Natural killer cell (primary cell): ENCODE data around the gene UTS2B. TPM values are rescaled to one million over a fixed set of nuclear protein-coding genes. Genes with fewer than 3 reads are reported as not detected.

Experiments used
- ATAC-seq, 3 donors: fragments of 150-1000 bp in 2 of 3; fragments of 200-7000 bp in 1 of 3; cut with Tn5 transposase; 1 replicate in 1 of 3; 2 replicates in 2 of 3; pipeline ENCODE4 v1.10.0; 2021; ENCODE audit warnings: mild to moderate bottlenecking in 2 of 3, moderate library complexity in 2 of 3
- DNase-seq, 2 donors: peaks; one replicate each; pipeline versions ENCODE4 v3.0.0 to v3.0.0-alpha.2; 2013 to 2021; ENCODE audit warnings: mixed read lengths in 1 of 2
- H3K27ac ChIP-seq: one replicate; pipeline ENCODE4 v1.5.1; 2013; ENCODE audit warnings: mild to moderate bottlenecking, low read length
- H3K27me3 ChIP-seq: one replicate; pipeline ENCODE4 v1.6.1; 2013; ENCODE audit warnings: low read length; ENCODE audit not compliant: control insufficient read depth, insufficient read depth
- H3K36me3 ChIP-seq: one replicate; pipeline ENCODE4 v1.6.1; 2013; ENCODE audit warnings: low read length; ENCODE audit not compliant: control insufficient read depth, insufficient read depth
- H3K4me1 ChIP-seq: one replicate; pipeline ENCODE4 v1.6.1; 2013; ENCODE audit warnings: low read length; ENCODE audit not compliant: control insufficient read depth, insufficient read depth
- H3K4me3 ChIP-seq: one replicate; pipeline ENCODE4 v1.5.1; 2013; ENCODE audit warnings: low read length
- H3K9me3 ChIP-seq: one replicate; pipeline ENCODE4 v1.6.1; 2013; ENCODE audit warnings: low read length; ENCODE audit not compliant: control insufficient read depth, insufficient read depth
- H3K27ac Mint-ChIP-seq, 2 donors: one replicate each; pipeline ENCODE4 v1.8.0; 2022; ENCODE audit warnings: mild to moderate bottlenecking in 2 of 2, mixed read lengths in 2 of 2, moderate library complexity in 1 of 2
- H3K27me3 Mint-ChIP-seq, 2 donors: one replicate each; pipeline ENCODE4 v1.8.0; 2022; ENCODE audit warnings: low read depth in 2 of 2, mixed read lengths in 2 of 2
- H3K36me3 Mint-ChIP-seq: one replicate; pipeline ENCODE4 v1.8.0; 2022; ENCODE audit warnings: mixed read lengths
- H3K4me1 Mint-ChIP-seq, 2 donors: one replicate each; pipeline ENCODE4 v1.8.0; 2022; ENCODE audit warnings: mixed read lengths in 2 of 2
- H3K4me3 Mint-ChIP-seq: one replicate; pipeline ENCODE4 v1.8.0; 2022; ENCODE audit warnings: mild to moderate bottlenecking, moderate library complexity, mixed read lengths
- H3K9me3 Mint-ChIP-seq, 2 donors: one replicate each; pipeline ENCODE4 v1.8.0; 2022; ENCODE audit warnings: mixed read lengths in 2 of 2
- WGBS: methylation state at CpG from one replicate; pipeline ENCODE4 v1.1.7; 2013; ENCODE audit warnings: missing lambda C conversion rate; ENCODE audit not compliant: insufficient coverage; 5-methylcytosine and 5-hydroxymethylcytosine counted together
- intact Hi-C: fragments of 100-400 bp; cut with micrococcal nuclease; formaldehyde crosslinking; loops from one replicate; pipeline ENCODE4 v1.14.2; 2022
- total RNA-seq, 4 donors: library from RNA; stranded (reverse); fragments of 120-200 nt in 1 of 4; gene quantifications; one replicate each; pipeline versions ENCODE4 v1.2.3 to v1.2.4, GENCODE V29; 2013 to 2022
- TF ChIP-seq, protein P1 (sequence below): fragments of 200-600 bp; IDR thresholded peaks from one replicate; pipeline ENCODE4 v1.8.0; 2022; ENCODE audit warnings: antibody characterized with exemption

UTS2B gene
- total RNA-seq, 3 donors from 2014 or later (not counting 1 experiment from before 2014, with no cell fraction given), result 0.47 TPM; not detected in 2

DNA sequence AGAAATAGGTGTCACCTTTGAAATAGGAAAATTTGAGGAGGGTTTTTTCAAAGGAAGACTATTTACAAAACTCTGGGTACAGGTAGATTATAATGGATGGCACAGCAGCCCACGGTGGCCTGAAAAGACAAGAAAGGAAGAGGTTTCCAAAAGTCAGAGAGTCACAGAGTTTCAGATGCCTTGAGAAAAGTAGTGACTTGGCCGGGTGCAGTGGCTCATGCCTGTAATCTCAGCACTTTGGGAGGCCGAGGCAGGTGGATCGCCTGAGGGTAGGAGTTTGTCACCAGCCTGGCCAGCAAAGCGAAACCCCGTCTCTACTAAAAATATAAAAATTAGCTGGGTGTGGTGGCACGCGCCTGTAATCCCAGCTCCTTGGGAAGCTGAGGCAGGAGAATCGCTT is 96.1 kb downstream of the UTS2B start:
- intact Hi-C loops, result no loop called here
- no peak for ATAC-seq
- H3K27me3 Mint-ChIP-seq, result peaks cover 0 to 5% of the 10 kb centered on the region in 2 donors

DNA sequence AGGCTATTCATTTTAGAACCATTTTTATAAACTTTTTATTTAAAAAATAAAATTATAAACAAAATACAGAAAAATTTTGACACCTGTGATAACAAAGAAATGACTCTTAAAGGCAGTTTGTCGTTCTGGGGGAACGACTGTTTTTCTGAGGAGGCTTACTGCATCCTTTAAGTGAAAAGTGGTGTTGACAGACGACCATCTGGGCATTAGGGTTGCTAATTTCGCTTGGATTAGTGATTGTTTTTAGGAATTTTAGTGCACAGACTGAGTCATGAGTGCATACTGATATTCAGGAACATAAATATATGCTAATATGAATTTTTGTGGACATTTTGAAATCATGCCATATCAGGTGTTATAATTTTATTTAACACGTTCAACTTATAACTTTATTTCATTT is 102.8 kb downstream of the UTS2B start:
- Histone ChIP-seq H3K27me3 (peaks cover 3% of the 10 kb centered on the region), H3K27ac (no peak overlapping the region), H3K4me3 (no peak overlapping the region), H3K9me3 (no peaks in the 10 kb centered on the region), H3K36me3 (no peaks in the 10 kb centered on the region), H3K4me1 (no peaks in the 10 kb centered on the region)
- Mint-ChIP-seq H3K4me1 (no peaks in the 10 kb centered on the region), H3K36me3 (no peaks in the 10 kb centered on the region), H3K4me3 (no peak overlapping the region), H3K9me3 (peaks cover 0 to 2% of the 10 kb centered on the region in 2 donors), H3K27ac (no peak overlapping the region), H3K27me3 (no peaks in the 10 kb centered on the region)
- TF ChIP-seq, protein P1, sequence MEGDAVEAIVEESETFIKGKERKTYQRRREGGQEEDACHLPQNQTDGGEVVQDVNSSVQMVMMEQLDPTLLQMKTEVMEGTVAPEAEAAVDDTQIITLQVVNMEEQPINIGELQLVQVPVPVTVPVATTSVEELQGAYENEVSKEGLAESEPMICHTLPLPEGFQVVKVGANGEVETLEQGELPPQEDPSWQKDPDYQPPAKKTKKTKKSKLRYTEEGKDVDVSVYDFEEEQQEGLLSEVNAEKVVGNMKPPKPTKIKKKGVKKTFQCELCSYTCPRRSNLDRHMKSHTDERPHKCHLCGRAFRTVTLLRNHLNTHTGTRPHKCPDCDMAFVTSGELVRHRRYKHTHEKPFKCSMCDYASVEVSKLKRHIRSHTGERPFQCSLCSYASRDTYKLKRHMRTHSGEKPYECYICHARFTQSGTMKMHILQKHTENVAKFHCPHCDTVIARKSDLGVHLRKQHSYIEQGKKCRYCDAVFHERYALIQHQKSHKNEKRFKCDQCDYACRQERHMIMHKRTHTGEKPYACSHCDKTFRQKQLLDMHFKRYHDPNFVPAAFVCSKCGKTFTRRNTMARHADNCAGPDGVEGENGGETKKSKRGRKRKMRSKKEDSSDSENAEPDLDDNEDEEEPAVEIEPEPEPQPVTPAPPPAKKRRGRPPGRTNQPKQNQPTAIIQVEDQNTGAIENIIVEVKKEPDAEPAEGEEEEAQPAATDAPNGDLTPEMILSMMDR, result no peak
- WGBS, result 86% methylated on average over 4 of the region's 5 CpGs
- no peak for ATAC-seq
- no peak for DNase-seq
- intact Hi-C loops, result no loop called here

More for the DNA sequence above, 96.1 kb downstream of the UTS2B start:
- Histone ChIP-seq H3K4me1 (no peaks in the 10 kb centered on the region), H3K27me3 (no peaks in the 10 kb centered on the region), H3K27ac (no peak overlapping the region), H3K9me3 (no peaks in the 10 kb centered on the region), H3K36me3 (no peaks in the 10 kb centered on the region), H3K4me3 (no peak overlapping the region)
- H3K4me1 Mint-ChIP-seq, result no peaks in the 10 kb centered on the region
- no peak overlapping the region for H3K4me3 Mint-ChIP-seq
- DNase-seq, result no peak
- peaks cover 0 to 2% of the 10 kb centered on the region in 2 donors for H3K9me3 Mint-ChIP-seq
- TF ChIP-seq, protein P1, result no peak
- H3K36me3 Mint-ChIP-seq, result no peaks in the 10 kb centered on the region
- H3K27ac Mint-ChIP-seq, result no peak overlapping the region
- WGBS, result 90% methylated on average over 9 of the region's 9 CpGs

DNA sequence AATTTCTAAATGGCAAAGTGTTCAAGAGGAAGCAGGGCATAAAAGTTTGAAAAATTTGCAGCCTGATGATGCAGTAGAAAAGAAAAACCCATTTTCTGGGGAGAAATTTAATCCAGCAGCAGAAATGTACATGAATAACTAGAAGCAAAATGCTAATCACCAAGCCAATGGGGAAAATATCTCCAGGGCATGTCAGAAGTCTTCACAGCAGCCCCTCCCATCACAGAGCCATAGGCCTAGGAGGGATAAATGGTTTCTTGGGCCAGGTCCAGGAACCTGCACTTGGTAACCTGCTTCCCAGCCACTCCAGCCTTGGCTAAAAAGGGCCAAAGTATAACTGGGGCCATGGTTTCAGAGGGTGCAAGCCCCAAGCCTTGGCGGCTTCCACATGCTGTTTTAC is 108.7 kb downstream of the UTS2B start:
- Mint-ChIP-seq H3K27me3 (no peaks in the 10 kb centered on the region), H3K4me1 (no peaks in the 10 kb centered on the region), H3K4me3 (no peak overlapping the region), H3K27ac (no peak overlapping the region), H3K9me3 (peaks cover 11 to 15% of the 10 kb centered on the region in 2 donors), H3K36me3 (no peaks in the 10 kb centered on the region)
- Histone ChIP-seq H3K4me3 (no peak overlapping the region), H3K27ac (no peak overlapping the region), H3K36me3 (no peaks in the 10 kb centered on the region), H3K4me1 (no peaks in the 10 kb centered on the region), H3K9me3 (no peaks in the 10 kb centered on the region), H3K27me3 (peaks cover 3% of the 10 kb centered on the region)
- TF ChIP-seq, protein P1, result no peak
- WGBS, result 100% methylated on average over 1 of the region's 1 CpG
- ATAC-seq (no peak), DNase-seq (no peak)
- intact Hi-C loops, result no loop called here

DNA sequence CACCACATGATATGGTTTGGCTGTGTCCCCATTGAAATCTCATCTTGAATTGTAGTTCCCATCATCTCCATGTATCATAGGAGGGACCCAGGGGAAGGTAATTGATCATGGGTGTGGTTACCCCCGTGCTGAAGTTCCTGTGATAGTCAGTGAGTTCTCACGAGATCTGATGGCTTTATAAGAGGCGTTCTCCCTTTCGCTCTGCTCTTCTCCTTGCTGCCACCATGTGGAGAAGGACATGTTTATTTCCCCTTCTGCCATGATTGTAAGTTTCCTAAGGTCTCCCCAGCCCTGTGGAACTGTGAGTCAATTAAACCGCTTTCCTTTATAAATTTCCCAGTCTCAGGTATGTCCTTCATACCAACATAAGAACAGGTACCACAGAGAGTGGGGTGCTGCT is 109.4 kb downstream of the UTS2B start:
- peaks cover 11 to 15% of the 10 kb centered on the region in 2 donors for H3K9me3 Mint-ChIP-seq
- Histone ChIP-seq H3K27ac (no peak overlapping the region), H3K4me1 (no peaks in the 10 kb centered on the region), H3K36me3 (no peaks in the 10 kb centered on the region), H3K9me3 (peaks cover under 1% of the 10 kb centered on the region), H3K4me3 (no peak overlapping the region), H3K27me3 (peaks cover 3% of the 10 kb centered on the region)
- ATAC-seq, result no peak
- TF ChIP-seq, protein P1, result no peak
- no peaks in the 10 kb centered on the region for H3K36me3 Mint-ChIP-seq
- H3K4me1 Mint-ChIP-seq, result no peaks in the 10 kb centered on the region
- no peak overlapping the region for H3K4me3 Mint-ChIP-seq
- DNase-seq, result no peak
- H3K27ac Mint-ChIP-seq, result no peak overlapping the region
- intact Hi-C loops, result no loop called here
- H3K27me3 Mint-ChIP-seq, result no peaks in the 10 kb centered on the region
- 92% methylated on average over 5 of the region's 5 CpGs for WGBS
